HG03521 (cell line): Measurements from ENCODE around the gene NIPSNAP3A.

Experiments used
- ATAC-seq: cut with Tn5 transposase; IDR thresholded peaks from one replicate; pipeline ENCODE4 v1.9.1; 2021; ENCODE audit warnings: mild to moderate bottlenecking, moderate library complexity; ENCODE audit not compliant: unreplicated experiment

The NIPSNAP3A gene

GRCh38 chr9:104774132-104774531 is 26.6 kb downstream of the NIPSNAP3A start:
- no peak for ATAC-seq

DNA sequence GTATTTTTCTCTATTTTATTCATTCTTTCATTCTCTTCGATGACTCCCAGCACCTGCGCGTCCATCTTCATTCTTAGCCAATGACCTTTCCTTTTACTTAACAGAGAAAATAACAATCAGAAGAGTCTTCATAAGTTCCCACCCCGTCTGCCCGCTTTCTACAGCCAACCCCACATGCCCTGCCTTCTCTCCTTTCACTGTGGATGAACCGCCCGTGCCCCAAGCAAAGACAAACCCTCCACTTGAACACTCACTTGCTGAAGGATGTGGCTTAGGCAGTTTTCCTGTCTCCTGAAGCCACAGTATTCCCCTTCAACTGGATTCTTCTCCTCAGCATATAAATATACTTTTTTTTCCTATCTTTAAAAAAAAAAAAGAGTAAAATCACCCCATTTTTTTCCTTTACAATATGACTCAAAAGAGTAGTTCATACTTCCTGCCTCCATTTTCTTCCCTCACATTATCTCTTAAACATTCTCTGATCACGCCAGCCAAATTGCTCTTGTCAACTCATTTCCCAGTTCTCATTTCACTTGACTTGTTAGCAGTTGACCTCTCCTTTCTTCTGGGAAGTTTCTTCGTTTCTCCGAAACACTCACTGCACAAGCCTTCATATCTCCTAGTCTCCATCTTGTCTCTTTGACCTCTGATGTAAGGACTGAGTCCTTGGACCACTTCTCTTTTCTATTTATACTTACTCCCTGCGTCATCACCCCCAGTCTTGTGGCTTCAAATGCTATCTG is 27.5 kb downstream of the NIPSNAP3A start:
- ATAC-seq, result peak; percentile 95

DNA sequence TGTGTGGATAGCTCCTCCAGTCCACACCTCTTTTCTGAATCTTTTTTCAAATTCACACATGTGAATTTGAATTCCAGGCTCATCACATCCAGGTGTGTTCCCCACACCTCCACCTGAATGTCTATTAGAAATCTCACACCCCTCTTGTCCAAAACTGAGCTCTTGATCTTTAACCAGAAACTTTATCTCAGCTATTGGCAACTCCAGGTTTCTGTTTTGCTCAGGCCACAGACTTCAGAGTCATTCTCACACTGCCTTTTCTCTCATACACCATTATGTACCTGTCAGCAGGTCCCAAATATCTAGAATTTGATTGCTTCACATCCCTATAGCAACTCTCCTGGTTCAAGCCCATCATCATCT is 28.1 kb downstream of the NIPSNAP3A start:
- ATAC-seq, result peak; percentile 63

- no peak for ATAC-seq
Observed at GRCh38 chr9:104775976-104776375, 28.5 kb downstream of the NIPSNAP3A start.

DNA sequence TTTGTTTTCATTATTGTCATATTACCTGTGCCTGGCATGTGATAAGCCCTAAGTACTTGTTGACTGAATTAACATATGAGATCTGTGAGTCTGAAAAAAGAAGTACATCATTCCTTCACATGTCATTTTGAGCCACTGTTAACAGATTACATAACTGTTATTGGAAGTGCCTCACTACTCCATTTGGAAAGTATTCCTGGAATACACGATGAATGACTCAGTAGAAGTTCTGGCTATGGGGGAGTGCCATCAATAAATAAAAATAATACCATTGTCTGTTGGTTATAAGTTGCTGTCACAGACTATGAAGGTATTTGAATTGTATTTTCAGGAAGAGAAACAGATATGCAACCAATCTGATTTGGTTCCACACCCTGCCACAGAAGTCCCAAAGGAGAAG is 29.3 kb downstream of the NIPSNAP3A start:
- ATAC-seq, result no peak

DNA sequence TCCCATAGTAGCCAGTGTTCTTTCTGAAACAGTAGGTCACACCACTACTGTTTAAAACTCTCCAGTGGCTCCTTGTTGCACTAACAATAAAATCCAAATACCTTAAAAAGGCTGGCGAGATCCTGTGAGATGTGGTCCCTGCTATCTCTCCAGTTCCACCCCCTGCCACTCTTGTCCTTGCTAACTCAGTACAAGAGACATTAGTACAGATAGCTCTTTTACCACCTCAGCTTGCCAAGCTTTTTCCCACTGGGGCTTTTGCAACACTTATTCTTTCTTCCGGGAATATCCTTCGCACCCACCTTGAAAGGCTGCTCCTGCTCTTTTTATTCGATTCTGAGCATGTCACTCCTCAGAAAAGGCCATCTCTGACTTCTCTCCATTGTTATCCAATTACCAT is 31.3 kb downstream of the NIPSNAP3A start:
- ATAC-seq, result no peak

DNA sequence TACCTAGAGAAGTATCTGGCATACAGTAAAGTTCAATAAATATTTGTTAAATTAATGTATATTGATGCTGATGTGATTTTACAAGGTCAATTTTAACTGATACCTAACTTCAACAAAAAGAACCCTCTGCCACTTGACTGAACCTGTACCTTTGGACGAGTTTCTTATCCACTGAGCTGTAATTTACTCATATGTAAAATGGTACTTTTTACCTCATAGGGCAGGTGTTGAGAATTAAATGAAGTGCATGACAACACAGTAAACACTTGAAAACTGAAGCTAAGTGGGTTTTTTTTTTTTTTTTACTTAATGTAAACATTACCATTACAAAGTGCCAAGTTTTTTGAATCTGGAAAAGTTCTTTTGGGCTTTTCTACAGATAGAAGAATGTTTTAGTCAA is 31.9 kb downstream of the NIPSNAP3A start:
- ATAC-seq, result no peak

GRCh38 chr9:104779946-104780535 is 32.6 kb downstream of the NIPSNAP3A start:
- ATAC-seq, result no peak

- ATAC-seq, result no peak
Observed at GRCh38 chr9:104780796-104781395, 33.4 kb downstream of the NIPSNAP3A start.

- ATAC-seq, result no peak
Observed at GRCh38 chr9:104783588-104783987, 36.1 kb downstream of the NIPSNAP3A start.

- ATAC-seq, result peak; percentile 84
Observed at GRCh38 chr9:104784098-104784497, 36.6 kb downstream of the NIPSNAP3A start.

DNA sequence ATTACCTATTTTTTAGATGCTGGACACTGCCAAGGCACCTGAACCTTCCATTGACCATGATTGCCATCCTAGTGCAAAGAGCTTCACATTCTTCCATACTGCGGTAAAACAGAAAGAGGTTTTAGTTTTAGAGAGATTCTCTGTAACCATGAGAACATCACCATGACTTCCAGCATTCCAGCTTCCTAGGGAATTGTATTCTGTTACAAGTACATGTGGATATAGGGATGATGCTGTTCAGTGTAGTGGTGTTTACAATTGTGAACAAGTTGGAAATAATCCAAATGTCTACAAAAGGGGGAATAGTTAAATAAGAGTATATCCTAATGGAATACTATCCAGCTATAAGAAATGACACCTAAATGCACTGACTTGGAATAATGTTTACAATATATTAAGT is 38.8 kb downstream of the NIPSNAP3A start:
- ATAC-seq, result no peak

GRCh38 chr9:104787306-104788015 is 40.0 kb downstream of the NIPSNAP3A start:
- no peak for ATAC-seq

GRCh38 chr9:104788251-104788650 is 40.8 kb downstream of the NIPSNAP3A start:
- ATAC-seq, result no peak

DNA sequence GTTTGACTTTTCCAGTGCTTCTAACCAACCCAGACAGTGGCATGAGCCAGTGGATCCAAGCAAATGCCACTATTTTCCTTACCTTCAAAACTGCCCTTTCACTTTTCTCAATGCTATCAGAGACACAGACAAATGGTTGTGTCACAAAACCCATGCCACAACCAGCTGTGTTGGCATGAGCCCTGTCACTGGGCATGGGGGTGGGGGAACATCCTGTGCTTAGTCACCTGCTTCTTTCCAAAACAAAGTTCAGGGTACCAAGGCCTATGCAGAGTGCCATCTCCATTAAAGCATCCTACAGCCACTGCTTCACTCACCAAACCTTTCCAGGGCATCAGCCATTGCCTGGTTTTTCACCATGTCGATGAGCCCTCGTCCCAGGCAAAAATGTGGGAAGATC is 46.6 kb downstream of the NIPSNAP3A start:
- no peak for ATAC-seq

GRCh38 chr9:104795082-104795481 is 47.6 kb downstream of the NIPSNAP3A start:
- no peak for ATAC-seq

GRCh38 chr9:104795857-104796256 is 48.4 kb downstream of the NIPSNAP3A start:
- no peak for ATAC-seq

DNA sequence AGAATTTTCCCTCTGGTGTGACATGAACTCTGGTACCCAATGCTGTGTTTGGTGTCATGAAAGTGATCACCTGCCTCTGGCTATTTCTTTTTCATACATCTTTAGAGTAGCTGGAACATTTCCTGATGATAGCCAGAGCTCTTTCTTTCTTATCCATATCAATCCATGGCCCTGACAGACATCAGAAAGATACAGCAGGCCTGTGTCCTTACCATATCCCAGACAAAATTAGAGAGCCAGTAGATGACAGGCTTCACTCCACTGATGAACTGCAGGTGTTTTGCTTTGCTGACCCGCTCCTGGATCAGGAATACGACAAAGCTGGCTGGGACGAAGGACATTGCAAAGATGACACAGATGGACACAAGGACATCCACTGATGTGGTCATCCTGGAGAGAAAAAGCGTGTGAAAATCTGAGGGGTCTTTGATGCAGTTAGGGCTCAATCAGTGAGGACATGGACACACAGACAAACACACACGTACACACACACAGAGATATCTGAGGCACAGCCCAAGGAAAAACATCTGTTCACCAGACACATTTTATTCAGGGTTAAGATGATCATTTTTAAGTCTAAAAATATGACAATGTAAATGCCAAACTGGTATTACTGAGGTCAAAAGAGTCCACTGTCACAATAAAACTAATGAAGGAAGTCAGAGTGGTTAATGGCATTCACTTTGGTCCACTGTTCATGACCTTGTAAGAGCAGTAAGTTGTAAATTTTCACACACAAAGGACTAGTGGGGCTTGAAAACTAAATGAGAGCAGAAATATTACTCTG is 50.9 kb downstream of the NIPSNAP3A start:
- ATAC-seq, result no peak

GRCh38 chr9:104800068-104800785 is 52.7 kb downstream of the NIPSNAP3A start:
- ATAC-seq, result no peak

DNA sequence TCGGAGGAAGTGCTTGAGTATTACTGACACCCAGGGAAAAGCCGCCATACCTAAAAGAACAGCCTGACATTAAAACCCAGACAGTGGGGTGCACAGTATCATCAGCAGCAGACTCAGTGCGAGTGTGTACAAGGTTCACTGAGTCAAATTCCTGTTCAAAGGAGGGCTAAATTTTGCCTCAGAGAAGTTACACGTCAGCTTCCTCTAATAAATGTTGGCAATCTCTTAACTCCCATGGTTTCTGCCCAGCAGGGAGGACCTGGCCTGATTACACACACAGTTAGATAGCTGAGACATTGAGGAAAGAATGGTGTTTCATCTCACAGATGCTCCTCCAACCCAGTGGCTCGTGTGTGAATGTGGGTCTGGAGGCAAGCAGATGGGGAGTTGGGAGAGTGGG is 54.6 kb downstream of the NIPSNAP3A start:
- no peak for ATAC-seq
